HepG2 (cell line): Measurements from ENCODE around the gene NLRC3. TPM values are rescaled to one million over a fixed set of nuclear protein-coding genes. Genes with fewer than 3 reads are reported as not detected.

Source experiments
- AGO2 ChIP-seq: fragments of 200-400 bp; formaldehyde crosslinking; optimal IDR thresholded peaks from 2 replicates; pipeline ENCODE3; 2017; ENCODE audit warnings: mild to moderate bottlenecking, low read depth, low read length, moderate library complexity
- AHR ChIP-seq: IDR thresholded peaks from 2 replicates; pipeline ENCODE4 v1.6.1; 2018; ENCODE audit warnings: missing genetic modification reagents, missing compliant biosample characterization
- FOSL2 ChIP-seq: sonication (generic); formaldehyde crosslinking; IDR thresholded peaks from 2 replicates; pipeline ENCODE4 v1.4.0; 2020; ENCODE audit warnings: missing genetic modification reagents
- HHEX ChIP-seq: IDR thresholded peaks from 2 replicates; pipeline ENCODE4 v1.6.1; 2016; ENCODE audit warnings: control low read depth
- KDM2A ChIP-seq: sonication (generic); formaldehyde crosslinking; IDR thresholded peaks from 2 replicates; pipeline ENCODE4 v1.4.0; 2020; ENCODE audit warnings: low read depth, missing genetic modification reagents, borderline replicate concordance
- REL ChIP-seq: sonication (generic); formaldehyde crosslinking; conservative IDR thresholded peaks from 2 replicates; pipeline ENCODE4 v1.8.0; 2022; ENCODE audit warnings: mild to moderate bottlenecking, missing genetic modification reagents, moderate library complexity
- SALL1 ChIP-seq: sonication (generic); formaldehyde crosslinking; IDR thresholded peaks from 2 replicates; pipeline ENCODE4 v1.8.0; 2022; ENCODE audit warnings: mild to moderate bottlenecking, missing genetic modification reagents
- TARDBP ChIP-seq: sonication (generic); formaldehyde crosslinking; IDR thresholded peaks from 2 replicates; pipeline ENCODE4 v1.8.0; 2022; ENCODE audit warnings: mild to moderate bottlenecking, missing genetic modification reagents
- THAP9 ChIP-seq: sonication (generic); formaldehyde crosslinking; IDR thresholded peaks from 2 replicates; pipeline ENCODE4; 2020; ENCODE audit warnings: missing genetic modification reagents, mild to moderate bottlenecking, borderline replicate concordance
- XRCC5 ChIP-seq: fragments of 200-400 bp; formaldehyde crosslinking; optimal IDR thresholded peaks from 2 replicates; pipeline ENCODE3; 2017; ENCODE audit warnings: mild to moderate bottlenecking, low read length
- ZNF33B ChIP-seq: sonication (generic); formaldehyde crosslinking; IDR thresholded peaks from 2 replicates; pipeline ENCODE4 v1.5.1; 2020; ENCODE audit warnings: mild to moderate bottlenecking, missing genetic modification reagents
- ZNF350 ChIP-seq: sonication (generic); formaldehyde crosslinking; IDR thresholded peaks from 2 replicates; pipeline ENCODE4 v1.4.0; 2020; ENCODE audit warnings: mild to moderate bottlenecking, low read depth, missing genetic modification reagents, borderline replicate concordance
- ZNF646 ChIP-seq: sonication (generic); formaldehyde crosslinking; IDR thresholded peaks from 2 replicates; pipeline ENCODE4 v1.9.0; 2021; ENCODE audit warnings: mild to moderate bottlenecking, missing genetic modification reagents
- ZNF687 ChIP-seq: sonication (generic); formaldehyde crosslinking; IDR thresholded peaks from 2 replicates; pipeline ENCODE4 v1.5.1; 2020; ENCODE audit warnings: mild to moderate bottlenecking, missing genetic modification reagents, moderate library complexity
- ZNF839 ChIP-seq: sonication (generic); formaldehyde crosslinking; IDR thresholded peaks from 2 replicates; pipeline ENCODE4 v1.4.0; 2020; ENCODE audit warnings: missing genetic modification reagents, mild to moderate bottlenecking, borderline replicate concordance
- polyA plus RNA-seq, 8 experiments: library from polyadenylated mRNA; depleted of rRNA in 3 of 8; stranded (reverse) in 7 of 8; unstranded in 1 of 8; fragments of >200 nt; fragmentation: Illumina TruSeq in 4 of 8; extraction: Trizol in 4 of 8; gene quantifications; 2 replicates each; pipeline versions ENCODE4 v1.2.1 to v1.2.3, GENCODE V29; 2011 to 2016; ENCODE audit warnings: low read depth in 4 of 8, missing spikeins in 1 of 8, mixed read lengths in 1 of 8; ENCODE audit not compliant: insufficient read depth in 1 of 8
- total RNA-seq, 5 experiments: library from RNA; depleted of rRNA; stranded (reverse); fragments of >200 nt; fragmentation: Illumina TruSeq; extraction: Trizol; gene quantifications; 2 replicates each; pipeline ENCODE4 v1.2.3, GENCODE V29; 2016; ENCODE audit warnings: low read depth in 1 of 5

The NLRC3 gene
- total and polyA plus RNA-seq, 2 of the 13 experiments (the other 11 are each of a cell fraction or from before 2014, with no cell fraction given), result not detected

- TF ChIP-seq ZNF646 (CRISPR knock-in tag) (no peak), AHR (CRISPR knock-in tag) (no peak), SALL1 (0 out of 2 replicates have a peak, but pooled peaks have one; percentile 16), FOSL2 (CRISPR knock-in tag) (peak; percentile 63), THAP9 (CRISPR knock-in tag) (peak; percentile 44; the same call in 1 of the 2 replicates), KDM2A (CRISPR knock-in tag) (peak; percentile 67; the same call in 1 of the 2 replicates), ZNF350 (CRISPR knock-in tag) (peak; percentile 32; the same call in 1 of the 2 replicates), REL (CRISPR knock-in tag) (no peak), XRCC5 (peak; percentile 62), AGO2 (peak; percentile 48), ZNF839 (CRISPR knock-in tag) (no peak), ZNF687 (peak; percentile 40), ZNF33B (CRISPR knock-in tag) (no peak), TARDBP (peak; percentile 36; the same call in 1 of the 2 replicates), HHEX (no peak)
Measured at GRCh38 chr16:3490911-3491629, 86.1 kb downstream of the NLRC3 start (continued).
